Keratinocyte (primary cell): ENCODE measurements around the gene ZSCAN5B. TPM values are rescaled to one million over a fixed set of nuclear protein-coding genes. Genes with fewer than 3 reads are reported as not detected.

Experiments used
- DNase-seq: peaks from one replicate; pipeline ENCODE4 v3.0.0-alpha.2; 2011; ENCODE audit warnings: low read depth, missing footprints, low spot score
- FAIRE-seq: peaks from 2 replicates; lab custom pipeline; 2011; peaks lifted over from hg19 to GRCh38; lab: Jason Lieb, UNC
- H2AFZ ChIP-seq: 2 replicates; pipeline ENCODE4 v1.6.0; 2012; ENCODE audit warnings: low read length, control low read depth, inconsistent platforms; ENCODE audit not compliant: control insufficient read depth
- H3K27ac ChIP-seq: 2 replicates; pipeline ENCODE4 v1.5.1; 2011; ENCODE audit warnings: low read length; ENCODE audit not compliant: control insufficient read depth, insufficient read depth
- H3K27me3 ChIP-seq: 3 replicates; pipeline ENCODE4 v1.6.0; 2011; ENCODE audit warnings: low read length; ENCODE audit not compliant: control insufficient read depth, insufficient read depth; ENCODE audit errors: extremely low read depth
- H3K36me3 ChIP-seq, 2 experiments: 2 replicates in 1 of 2; 3 replicates in 1 of 2; pipeline ENCODE4 v1.5.1; 2011; ENCODE audit warnings: low read length in 2 of 2, mild to moderate bottlenecking in 1 of 2; ENCODE audit not compliant: control insufficient read depth in 2 of 2, insufficient read depth in 2 of 2; ENCODE audit errors: extremely low read depth in 1 of 2
- H3K4me1 ChIP-seq: 3 replicates; pipeline ENCODE4 v1.5.1; 2011; ENCODE audit warnings: low read length; ENCODE audit not compliant: control insufficient read depth, insufficient read depth; ENCODE audit errors: extremely low read depth
- H3K4me2 ChIP-seq: 3 replicates; pipeline ENCODE4 v1.6.0; 2011; ENCODE audit warnings: low read depth, low read length; ENCODE audit not compliant: control insufficient read depth, insufficient read depth; ENCODE audit errors: extremely low read depth
- H3K4me3 ChIP-seq, 3 experiments: fragments of 200-600 bp in 1 of 3; sonication (generic) in 1 of 3; 2 replicates in 2 of 3; 3 replicates in 1 of 3; pipeline ENCODE4 v1.5.1; 2011 to 2016; ENCODE audit warnings: low read length in 3 of 3, mild to moderate bottlenecking in 3 of 3, control low read depth in 2 of 3, inconsistent platforms in 1 of 3, low read depth in 1 of 3, mixed read lengths in 1 of 3, mixed run types in 1 of 3, moderate library complexity in 1 of 3; ENCODE audit not compliant: control insufficient read depth in 2 of 3, insufficient read depth in 2 of 3; ENCODE audit errors: extremely low read depth in 1 of 3
- H3K79me2 ChIP-seq: 2 replicates; pipeline ENCODE4 v1.6.0; 2012; ENCODE audit warnings: low read length; ENCODE audit not compliant: control insufficient read depth, insufficient read depth
- H3K9ac ChIP-seq: 3 replicates; pipeline ENCODE4 v1.6.0; 2011; ENCODE audit warnings: low read length; ENCODE audit not compliant: control insufficient read depth, insufficient read depth; ENCODE audit errors: extremely low read depth
- H3K9me1 ChIP-seq: 3 replicates; pipeline ENCODE4 v1.6.0; 2011; ENCODE audit warnings: low read length; ENCODE audit not compliant: control insufficient read depth, insufficient read depth; ENCODE audit errors: extremely low read depth
- H3K9me3 ChIP-seq: 2 replicates; pipeline ENCODE4 v1.5.1; 2012; ENCODE audit warnings: low read depth, low read length; ENCODE audit not compliant: control insufficient read depth
- H4K20me1 ChIP-seq: 3 replicates; pipeline ENCODE4 v1.6.0; 2011; ENCODE audit warnings: low read length; ENCODE audit not compliant: control insufficient read depth, insufficient read depth; ENCODE audit errors: extremely low read depth
- CTCF ChIP-seq, 3 experiments: IDR thresholded peaks in 1 of 3; conservative IDR thresholded peaks in 1 of 3; optimal IDR thresholded peaks in 1 of 3; 2 replicates in 2 of 3; 3 replicates in 1 of 3; pipeline versions ENCODE3 to v1.5.1; 2011; ENCODE audit warnings: low read length in 3 of 3, mild to moderate bottlenecking in 3 of 3, moderate library complexity in 2 of 3, control low read depth in 1 of 3, inconsistent platforms in 1 of 3; ENCODE audit not compliant: insufficient read depth in 2 of 3; ENCODE audit errors: extremely low read depth in 1 of 3
- EZH2 ChIP-seq: IDR thresholded peaks from one replicate; pipeline ENCODE4 v1.6.1; 2012; ENCODE audit warnings: inconsistent platforms, mild to moderate bottlenecking, low read length, moderate library complexity
- dilution Hi-C: fragments of 300-500 bp; cut with MboI; formaldehyde crosslinking; loops from one replicate; pipeline ENCODE4 v1.7.0; 2020; ENCODE audit warnings: low sequenced_read_pairs; ENCODE audit not compliant: extremely low pct_ligation_motif_present
- polyA plus RNA-seq, 5 experiments: library from polyadenylated mRNA; depleted of rRNA in 3 of 5; stranded (reverse) in 3 of 5; stranded (forward) in 1 of 5; unstranded in 1 of 5; fragments of >200 nt; gene quantifications; 1 replicate in 1 of 5; 2 replicates in 3 of 5; 3 replicates in 1 of 5; pipeline versions ENCODE4 v1.2.1 to v1.2.3, GENCODE V29; 2011 to 2012; ENCODE audit warnings: missing spikeins in 2 of 5, low read depth in 1 of 5, low replicate concordance in 1 of 5

The ZSCAN5B gene
- polyA plus RNA-seq, 1 donor (not counting 4 experiments of a cell fraction or from before 2014, with no cell fraction given), result not detected

GRCh38 chr19:56144831-56145230, 52.8 kb downstream of the ZSCAN5B start:
- Histone ChIP-seq H4K20me1 (no peaks in the 10 kb centered on the region), H3K79me2 (peaks cover 33% of the 10 kb centered on the region), H3K9me3 (no peaks in the 10 kb centered on the region), H2AFZ (no peak overlapping the region), H3K9me1 (no peaks in the 10 kb centered on the region), H3K27ac (no peak overlapping the region), H3K27me3 (no peaks in the 10 kb centered on the region), H3K9ac (no peak overlapping the region), H3K4me3 (no peak overlapping the region), H3K36me3 (peaks cover 9 to 12% of the 10 kb centered on the region in 2 experiments), H3K4me1 (peaks cover 12% of the 10 kb centered on the region), H3K4me2 (no peak overlapping the region)
- DNase-seq, result no peak
- dilution Hi-C loops, result no loop called here
- no peak for FAIRE-seq
- TF ChIP-seq EZH2, result no peak
- TF ChIP-seq CTCF (optimal IDR thresholded peaks at IDR 0.05 in 1 of 3, IDR thresholded peaks at IDR 0.05 in 1 of 3, conservative IDR thresholded peaks at IDR 0.05 in 1 of 3; ENCODE audit: extremely low read depth in 1 of 3, insufficient read depth in 2 of 3, low read length in 3 of 3), result no peak

- DNase-seq (no peak), FAIRE-seq (no peak)
- Histone ChIP-seq H3K27ac (no peak overlapping the region), H3K9ac (no peak overlapping the region), H3K4me2 (no peak overlapping the region), H3K4me1 (peaks cover 13% of the 10 kb centered on the region), H2AFZ (no peak overlapping the region), H3K9me3 (no peaks in the 10 kb centered on the region), H3K27me3 (no peaks in the 10 kb centered on the region), H3K9me1 (no peaks in the 10 kb centered on the region), H4K20me1 (no peaks in the 10 kb centered on the region), H3K79me2 (peaks cover 29% of the 10 kb centered on the region), H3K36me3 (peaks cover 9 to 10% of the 10 kb centered on the region in 2 experiments), H3K4me3 (no peak overlapping the region)
- no peak for TF ChIP-seq EZH2
- TF ChIP-seq CTCF (optimal IDR thresholded peaks at IDR 0.05 in 1 of 3, IDR thresholded peaks at IDR 0.05 in 1 of 3, conservative IDR thresholded peaks at IDR 0.05 in 1 of 3; ENCODE audit: extremely low read depth in 1 of 3, insufficient read depth in 2 of 3, low read length in 3 of 3), result no peak
- dilution Hi-C loops, result no loop called here
Observed at GRCh38 chr19:56144376-56144775, 53.2 kb downstream of the ZSCAN5B start.
